GM18508 (cell line): Measurements from ENCODE around the gene IL2RA.
"Not testable (repeated sequence)": the region's sequence is repeated elsewhere in the genome, so short reads cannot be mapped to it uniquely, and the experiment has no call there.

Experiments used
- ATAC-seq: cut with Tn5 transposase; IDR thresholded peaks from one replicate; pipeline ENCODE4 v1.9.1; 2021; ENCODE audit warnings: moderate number of reproducible peaks; ENCODE audit not compliant: insufficient read depth, unreplicated experiment

IL2RA gene

DNA sequence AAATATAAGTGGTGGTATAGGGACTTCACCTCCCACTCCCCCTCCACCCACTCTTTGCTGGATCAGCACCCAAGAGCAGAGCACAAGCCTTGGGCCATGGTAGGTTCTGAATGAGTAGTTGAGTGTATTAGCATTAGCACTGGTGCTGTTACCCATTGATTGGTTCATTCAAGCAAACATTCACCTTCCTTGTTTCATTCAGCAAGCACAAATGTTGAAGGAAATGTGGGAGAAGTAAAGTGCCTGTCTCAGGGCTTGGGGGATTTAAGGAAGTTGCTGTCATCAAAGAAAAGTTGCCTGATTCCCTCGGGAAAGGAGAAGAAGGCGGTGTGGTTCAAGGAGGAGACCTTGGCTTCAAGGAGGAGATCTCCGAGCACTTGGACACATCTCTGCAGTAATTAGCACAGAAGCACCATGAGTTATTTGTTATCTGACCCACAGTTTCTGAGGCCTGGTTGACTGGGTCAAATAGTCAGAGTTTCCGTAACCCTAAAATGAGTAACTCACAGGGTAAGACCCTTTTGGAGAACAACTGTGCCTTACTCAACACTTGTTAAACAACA is 17.3 kb downstream of the IL2RA start:
- ATAC-seq: peak; percentile 39

DNA sequence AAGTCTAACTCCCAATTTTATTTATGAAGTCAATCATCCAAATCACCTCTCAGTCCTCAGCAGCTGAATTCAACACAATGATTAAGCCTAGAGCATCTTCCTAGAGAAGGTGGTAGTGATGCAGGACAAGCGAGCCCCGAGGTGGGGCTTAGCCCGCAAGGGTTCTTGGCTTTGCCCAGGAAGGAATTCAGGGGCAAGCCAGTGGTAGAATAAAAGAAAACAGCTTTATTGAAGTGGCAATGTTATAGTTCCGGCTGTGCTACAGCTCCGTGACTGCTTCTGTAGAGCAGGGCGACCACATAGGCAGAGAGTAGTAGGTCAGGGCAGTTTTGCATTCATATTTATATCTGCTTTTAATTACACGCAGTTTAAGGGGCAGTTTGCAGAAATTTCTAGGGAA is 18.1 kb downstream of the IL2RA start:
- ATAC-seq: no peak

- ATAC-seq: not testable (repeated sequence)
Observed at GRCh38 chr10:6043377-6043776, 18.8 kb downstream of the IL2RA start.

DNA sequence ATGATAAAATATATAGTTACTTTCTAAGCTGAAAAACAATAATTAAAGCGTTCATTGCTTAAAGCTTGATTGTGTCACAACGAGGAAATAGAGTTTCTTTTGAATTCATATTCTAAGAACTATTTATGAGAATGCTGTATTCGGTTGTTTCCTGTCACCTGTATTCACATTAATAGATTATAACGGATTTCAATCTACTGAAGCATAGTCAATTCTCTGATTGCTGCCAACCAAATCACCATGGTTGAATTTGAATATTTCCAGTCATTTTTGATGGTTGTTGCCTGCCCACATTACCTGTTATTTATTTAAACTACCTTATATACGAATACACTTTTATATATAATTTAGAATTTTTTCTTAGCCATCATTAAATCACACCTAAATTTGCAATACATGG is 22.0 kb downstream of the IL2RA start:
- no peak for ATAC-seq

- no peak for ATAC-seq
Observed at GRCh38 chr10:6039711-6040110, 22.5 kb downstream of the IL2RA start.

DNA sequence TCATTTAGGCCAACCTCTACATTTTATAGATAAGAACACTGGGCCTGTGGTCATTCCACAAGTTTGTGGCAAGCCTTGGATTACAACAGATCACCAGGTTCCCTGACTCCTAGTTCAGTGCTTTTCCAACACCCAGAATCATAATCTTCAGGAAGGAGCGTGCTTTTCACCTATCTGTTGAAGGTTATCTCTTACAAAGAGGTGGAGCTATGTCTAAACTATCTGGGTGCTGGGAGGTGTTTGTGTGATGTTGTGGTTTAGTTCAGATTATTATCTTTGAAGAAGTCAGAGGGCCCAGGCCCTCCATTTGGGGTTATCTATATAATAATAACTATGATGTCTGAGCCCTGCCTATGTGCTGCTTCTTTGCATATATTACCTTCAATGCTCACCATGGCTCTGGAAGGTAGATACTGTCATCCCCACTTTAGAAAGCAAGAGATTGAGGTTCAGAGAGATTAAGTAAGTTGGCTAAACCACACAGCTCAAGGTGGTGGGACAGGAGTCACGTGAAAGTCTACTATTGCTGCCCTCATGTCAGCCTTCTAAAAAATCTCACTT is 24.0 kb downstream of the IL2RA start:
- no peak for ATAC-seq

DNA sequence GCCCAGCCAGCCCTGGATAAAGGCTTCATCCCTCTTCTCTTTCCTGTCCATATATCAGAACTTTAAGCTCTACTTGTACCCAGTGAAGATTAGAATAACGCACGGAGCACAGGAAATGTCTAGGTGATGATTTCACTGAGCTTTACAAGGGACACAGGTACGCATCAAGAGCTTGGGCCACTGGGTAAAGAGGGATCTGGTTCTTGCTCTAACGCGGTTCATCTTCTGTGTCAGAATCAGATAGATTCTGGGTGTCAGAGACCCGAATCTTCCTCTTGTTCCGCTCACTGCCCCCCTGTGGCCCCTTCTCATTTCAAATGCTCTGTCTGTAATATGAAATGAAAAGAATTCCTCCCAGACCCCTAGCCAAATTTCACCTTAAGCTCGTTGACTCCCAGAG is 24.7 kb downstream of the IL2RA start:
- ATAC-seq: no peak

DNA sequence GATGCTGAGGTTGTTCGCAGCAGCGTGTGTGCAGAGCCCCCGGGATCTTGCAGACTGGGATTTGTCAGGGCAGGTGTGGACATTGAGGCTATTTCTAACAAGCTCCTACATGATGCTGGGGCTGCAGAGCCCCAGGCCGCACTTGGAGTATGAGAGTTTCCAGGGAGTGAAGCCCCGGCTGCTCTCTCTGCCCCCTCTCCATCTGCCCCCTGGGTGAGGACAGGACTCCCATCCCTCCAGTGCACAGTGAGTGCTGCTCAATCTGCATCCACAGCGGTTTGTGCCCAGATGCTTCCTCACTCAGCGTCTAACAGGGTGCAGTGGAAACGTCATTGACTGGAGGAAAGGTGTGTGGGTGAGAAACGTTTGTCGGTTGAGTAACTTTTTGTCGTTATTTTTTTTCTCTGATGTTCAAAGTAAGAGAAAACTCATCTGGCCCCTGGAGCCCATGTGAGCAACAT is 25.3 kb downstream of the IL2RA start:
- no peak for ATAC-seq

GRCh38 chr10:6035931-6036575 is 26.1 kb downstream of the IL2RA start:
- ATAC-seq: no peak

DNA sequence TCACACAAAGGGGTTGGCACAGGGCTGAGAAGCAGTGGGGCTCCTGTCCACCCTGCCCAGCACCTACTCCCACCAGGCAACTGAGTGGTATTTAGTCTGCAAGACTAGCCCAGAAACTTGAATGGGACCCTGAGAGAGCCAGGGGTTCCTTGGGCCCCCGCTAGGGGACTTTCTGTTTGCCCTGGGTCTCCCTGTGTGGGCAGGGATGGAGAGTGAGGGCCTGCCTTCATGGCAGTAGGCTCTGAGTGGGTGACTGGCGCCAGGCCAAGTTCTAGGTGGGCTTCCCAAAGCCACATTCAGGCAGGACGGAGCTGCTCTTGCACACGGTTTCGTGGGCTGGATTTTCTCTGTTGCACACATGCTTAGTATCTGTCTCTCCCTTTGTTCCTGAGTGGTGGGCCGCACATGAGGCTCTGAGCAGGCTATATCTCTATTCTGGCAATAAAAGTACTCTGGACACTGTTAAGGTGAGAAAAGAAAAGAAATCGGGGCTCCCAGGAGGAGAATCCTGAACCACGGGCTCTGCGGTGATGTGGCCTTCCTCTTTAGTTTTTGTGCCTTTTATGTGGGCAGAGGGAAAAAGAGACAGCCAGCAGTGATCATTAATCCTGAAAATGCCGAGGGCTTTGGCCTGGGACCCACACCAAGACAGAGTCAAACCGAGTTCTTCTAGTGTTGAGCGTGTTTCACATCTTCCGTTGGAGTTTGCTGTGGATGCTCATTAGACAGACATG is 26.9 kb downstream of the IL2RA start:
- no peak for ATAC-seq

DNA sequence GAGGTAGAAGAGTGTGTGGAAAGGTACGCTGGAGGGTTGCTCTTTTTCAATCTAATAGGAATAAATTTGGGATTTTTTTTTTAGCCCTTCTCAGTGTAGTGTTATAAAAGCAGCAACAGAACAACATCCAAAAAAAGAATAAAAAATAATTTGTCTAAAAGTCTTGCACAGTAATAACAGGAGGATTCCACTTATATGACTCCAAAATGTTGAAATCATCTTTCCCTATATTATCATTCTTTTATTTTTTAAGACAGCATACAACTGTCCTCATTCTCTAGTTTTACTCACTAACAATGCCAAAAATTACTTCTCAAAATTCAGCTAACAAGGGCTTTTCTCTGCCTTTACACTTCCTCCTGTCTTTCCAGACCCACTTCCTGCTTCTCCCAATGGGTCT is 27.8 kb downstream of the IL2RA start:
- ATAC-seq: no peak

DNA sequence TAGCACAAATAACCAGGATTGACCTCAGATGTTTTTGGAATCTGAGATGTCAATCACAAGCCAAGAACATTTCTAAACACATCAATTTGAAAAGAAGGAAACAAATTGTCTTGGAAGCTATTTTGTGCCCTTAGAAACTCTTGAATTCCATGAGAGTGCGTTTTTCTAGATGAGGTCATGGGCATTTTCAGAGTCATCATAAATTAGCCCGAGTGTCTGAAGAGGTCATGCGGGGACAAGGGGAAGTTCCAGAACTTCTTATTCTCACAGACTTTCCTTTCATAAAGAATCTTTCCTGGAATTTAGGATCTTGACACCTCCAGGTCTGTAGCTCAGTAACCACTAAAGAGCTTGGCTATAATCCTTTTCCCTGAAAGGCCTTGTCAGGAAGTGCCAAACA is 28.2 kb downstream of the IL2RA start:
- no peak for ATAC-seq

GRCh38 chr10:6030940-6031339 is 31.2 kb downstream of the IL2RA start:
- no peak for ATAC-seq

GRCh38 chr10:6030217-6030616 is 31.9 kb downstream of the IL2RA start:
- no peak for ATAC-seq

GRCh38 chr10:6027929-6028328 is 34.2 kb downstream of the IL2RA start:
- no peak for ATAC-seq

GRCh38 chr10:6025683-6026255 is 36.4 kb downstream of the IL2RA start:
- no peak for ATAC-seq

GRCh38 chr10:6024334-6024682 is 37.9 kb downstream of the IL2RA start:
- ATAC-seq: no peak

GRCh38 chr10:6023661-6024333 is 38.4 kb downstream of the IL2RA start:
- no peak for ATAC-seq

DNA sequence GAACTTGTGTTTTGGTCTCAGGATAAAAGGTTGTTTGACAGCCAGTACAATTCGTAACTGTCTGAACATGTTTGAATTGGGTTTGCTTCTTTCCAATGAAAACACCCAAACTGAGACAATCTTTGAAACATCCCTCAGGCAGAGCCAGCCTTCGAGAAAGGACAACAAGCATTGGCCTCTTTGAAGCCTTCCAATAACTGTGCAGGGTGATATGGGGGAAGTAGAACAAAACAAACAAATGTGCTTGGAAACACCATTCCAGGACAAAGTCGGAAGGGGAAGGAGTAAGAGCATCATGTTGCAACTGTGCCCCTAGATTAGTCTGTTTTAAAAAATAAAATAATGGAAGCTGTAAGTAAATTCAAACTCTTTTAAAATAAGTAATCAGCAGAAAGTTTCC is 39.5 kb downstream of the IL2RA start:
- no peak for ATAC-seq

- no peak for ATAC-seq
Observed at GRCh38 chr10:6020826-6021225, 41.3 kb downstream of the IL2RA start.

GRCh38 chr10:6019796-6020195 is 42.4 kb downstream of the IL2RA start:
- no peak for ATAC-seq
